Testis (tissue), 2 donors: ENCODE data around the gene ADAMTSL1.

Experiments
- CTCF ChIP-seq, 3 experiments: fragments of 450-650 bp in 2 of 3; fragments of 200-600 bp in 1 of 3; sonication (generic) in 1 of 3; IDR thresholded peaks; one replicate each; pipeline ENCODE4 v1.5.1; 2016 to 2019; ENCODE audit warnings: antibody characterized with exemption in 3 of 3, mild to moderate bottlenecking in 2 of 3, moderate library complexity in 1 of 3
- POLR2A ChIP-seq: fragments of 450-650 bp; IDR thresholded peaks from one replicate; pipeline ENCODE4 v1.6.1; 2017; ENCODE audit warnings: antibody characterized with exemption, mild to moderate bottlenecking, moderate library complexity

GRCh38 chr9:18437315-18438201 is 36.4 kb upstream of the ADAMTSL1 start:
- no peak for TF ChIP-seq CTCF (IDR thresholded peaks at IDR 0.05)
- TF ChIP-seq POLR2A, result no peak
